GM18508 (cell line): ENCODE measurements around the gene SMCO4.

Experiments used
- ATAC-seq: cut with Tn5 transposase; IDR thresholded peaks from one replicate; pipeline ENCODE4 v1.9.1; 2021; ENCODE audit warnings: moderate number of reproducible peaks; ENCODE audit not compliant: insufficient read depth, unreplicated experiment

SMCO4 gene

GRCh38 chr11:93510196-93510873 is 32.9 kb downstream of the SMCO4 start:
- ATAC-seq, result no peak

GRCh38 chr11:93507517-93507916 is 35.7 kb downstream of the SMCO4 start:
- ATAC-seq, result no peak

- no peak for ATAC-seq
These were observed 37.5 kb downstream of the SMCO4 start for GRCh38 chr11:93505703-93506102.

GRCh38 chr11:93504110-93505095 is 38.8 kb downstream of the SMCO4 start:
- ATAC-seq, result no peak

- no peak for ATAC-seq
These were observed 41.3 kb downstream of the SMCO4 start for GRCh38 chr11:93501856-93502255.

GRCh38 chr11:93500759-93501158 is 42.4 kb downstream of the SMCO4 start:
- ATAC-seq, result no peak

GRCh38 chr11:93498641-93499040 is 44.5 kb downstream of the SMCO4 start:
- ATAC-seq, result no peak

GRCh38 chr11:93498161-93498560 is 45.0 kb downstream of the SMCO4 start:
- no peak for ATAC-seq

- no peak for ATAC-seq
These were observed 45.6 kb downstream of the SMCO4 start for GRCh38 chr11:93497596-93497995.

GRCh38 chr11:93494357-93494756 is 48.8 kb downstream of the SMCO4 start:
- no peak for ATAC-seq

- ATAC-seq, result no peak
These were observed 49.8 kb downstream of the SMCO4 start for GRCh38 chr11:93493252-93493897.

- ATAC-seq, result no peak
These were observed 50.5 kb downstream of the SMCO4 start for GRCh38 chr11:93492464-93493251.

- ATAC-seq, result no peak
These were observed 51.2 kb downstream of the SMCO4 start for GRCh38 chr11:93491973-93492372.

- no peak for ATAC-seq
These were observed 52.1 kb downstream of the SMCO4 start for GRCh38 chr11:93490996-93491618.

- no peak for ATAC-seq
These were observed 53.4 kb downstream of the SMCO4 start for GRCh38 chr11:93489841-93490240.

- ATAC-seq, result no peak
These were observed 56.1 kb downstream of the SMCO4 start for GRCh38 chr11:93487032-93487483.

GRCh38 chr11:93485983-93486382 is 57.2 kb downstream of the SMCO4 start:
- ATAC-seq, result no peak

- no peak for ATAC-seq
These were observed 58.5 kb downstream of the SMCO4 start for GRCh38 chr11:93484716-93485115.

- no peak for ATAC-seq
These were observed 60.6 kb downstream of the SMCO4 start for GRCh38 chr11:93482556-93482955.

GRCh38 chr11:93481696-93482095 is 61.5 kb downstream of the SMCO4 start:
- no peak for ATAC-seq
